ENCODE results near the gene PIK3AP1.

The PIK3AP1 gene

GRCh38 chr10:96622013-96622787 lies 98.1 kb downstream of the PIK3AP1 start:
- TF ChIP-seq CTCF (IDR thresholded peaks at IDR 0.05; ENCODE audit: insufficient read depth, missing control alignments) = no peak

GRCh38 chr10:96619796-96620773 lies 100.2 kb downstream of the PIK3AP1 start:
- TF ChIP-seq CTCF (IDR thresholded peaks at IDR 0.05; ENCODE audit: insufficient read depth, missing control alignments) = no peak
- DNase-seq (ENCODE audit: insufficient read length, low spot score) (no peak), FAIRE-seq (no peak)

More at GRCh38 chr10:96622013-96622787, 98.1 kb downstream of the PIK3AP1 start:
- FAIRE-seq (no peak), DNase-seq (ENCODE audit: insufficient read length, low spot score) (no peak)

GRCh38 chr10:96619120-96619519 lies 101.2 kb downstream of the PIK3AP1 start:
- DNase-seq (ENCODE audit: insufficient read length, low spot score) (no peak), FAIRE-seq (no peak)
- no peak for TF ChIP-seq CTCF (IDR thresholded peaks at IDR 0.05; ENCODE audit: insufficient read depth, missing control alignments)

GRCh38 chr10:96618653-96619052 lies 101.7 kb downstream of the PIK3AP1 start:
- TF ChIP-seq CTCF (IDR thresholded peaks at IDR 0.05; ENCODE audit: insufficient read depth, missing control alignments) = no peak
- DNase-seq (ENCODE audit: insufficient read length, low spot score) = no peak
- FAIRE-seq = no peak

- TF ChIP-seq CTCF (IDR thresholded peaks at IDR 0.05; ENCODE audit: insufficient read depth, missing control alignments) = no peak
- DNase-seq (ENCODE audit: insufficient read length, low spot score) (no peak), FAIRE-seq (no peak)
Measured at GRCh38 chr10:96616961-96617360, 103.4 kb downstream of the PIK3AP1 start.

GRCh38 chr10:96614515-96614914 lies 105.8 kb downstream of the PIK3AP1 start:
- TF ChIP-seq CTCF (IDR thresholded peaks at IDR 0.05; ENCODE audit: insufficient read depth, missing control alignments) = no peak
- FAIRE-seq (no peak), DNase-seq (ENCODE audit: insufficient read length, low spot score) (no peak)

Data from D721Med (cell line).